Measurements from ENCODE around the gene PARD6A.
"Not testable (repeated sequence)": the region's sequence is repeated elsewhere in the genome, so short reads cannot be mapped to it uniquely, and the experiment has no call there.

Gene PARD6A

GRCh38 chr16:67667817-67668494, 7.2 kb downstream of the PARD6A start:
- DNase-seq = peak; percentile 75

DNA sequence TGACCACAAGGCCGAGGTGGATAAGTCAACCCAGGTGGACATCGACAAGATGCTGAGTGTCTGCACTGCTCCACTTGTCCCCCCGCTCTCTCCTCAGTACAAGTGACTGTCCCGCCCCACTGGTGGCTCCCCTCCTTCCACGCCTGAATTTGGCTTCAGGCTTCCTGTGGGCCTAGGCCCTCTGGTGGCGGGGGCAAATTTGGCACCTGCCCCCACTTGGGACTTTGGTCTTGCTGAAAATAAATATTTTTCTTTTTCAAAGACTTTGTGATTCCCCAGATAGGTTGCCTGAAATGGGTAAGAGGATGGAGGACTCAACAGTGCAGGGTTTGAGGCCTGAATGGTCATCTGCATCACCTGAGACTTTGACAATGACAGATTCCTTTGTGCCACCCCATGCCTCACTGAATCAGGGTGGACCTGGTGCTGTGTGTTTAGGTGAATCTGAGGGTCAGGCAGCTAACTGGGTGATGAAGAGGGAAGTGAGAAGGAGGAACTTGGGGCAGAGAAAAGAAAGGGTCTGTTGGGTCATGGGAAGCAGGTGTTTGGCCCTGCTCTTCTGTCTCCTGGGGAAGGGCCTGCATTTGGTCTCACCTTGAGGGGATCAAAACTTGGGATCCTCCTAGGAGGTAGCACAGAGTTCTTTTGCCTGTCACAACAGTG, 7.9 kb downstream of the PARD6A start:
- DNase-seq = no peak

- DNase-seq = no peak
These were observed 8.8 kb downstream of the PARD6A start for GRCh38 chr16:67669499-67670101.

DNA sequence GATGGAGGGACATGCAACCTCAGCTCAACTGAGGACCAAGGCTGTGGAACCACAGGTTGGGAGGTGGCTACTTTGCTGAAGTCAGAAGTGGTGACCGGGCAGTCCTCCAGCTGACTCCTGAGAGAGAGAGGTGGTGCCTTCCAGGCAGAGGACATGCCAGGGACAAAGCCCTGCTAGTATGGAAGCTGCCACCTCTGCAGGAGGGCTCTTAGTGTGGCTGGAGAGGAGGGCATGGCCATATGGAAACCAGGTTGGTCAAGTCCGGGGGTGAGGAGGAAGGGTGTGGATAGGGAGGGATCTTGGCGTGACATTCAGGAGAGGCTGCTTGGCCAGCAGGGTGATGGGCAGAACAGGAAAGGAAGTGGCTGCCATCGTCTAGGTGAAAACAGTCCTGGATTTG, 11.5 kb downstream of the PARD6A start:
- DNase-seq = no peak

GRCh38 chr16:67672739-67673662, 12.2 kb downstream of the PARD6A start:
- DNase-seq = peak; percentile 43

- DNase-seq = peak; percentile 74
These were observed 13.2 kb downstream of the PARD6A start for GRCh38 chr16:67673712-67674580.

DNA sequence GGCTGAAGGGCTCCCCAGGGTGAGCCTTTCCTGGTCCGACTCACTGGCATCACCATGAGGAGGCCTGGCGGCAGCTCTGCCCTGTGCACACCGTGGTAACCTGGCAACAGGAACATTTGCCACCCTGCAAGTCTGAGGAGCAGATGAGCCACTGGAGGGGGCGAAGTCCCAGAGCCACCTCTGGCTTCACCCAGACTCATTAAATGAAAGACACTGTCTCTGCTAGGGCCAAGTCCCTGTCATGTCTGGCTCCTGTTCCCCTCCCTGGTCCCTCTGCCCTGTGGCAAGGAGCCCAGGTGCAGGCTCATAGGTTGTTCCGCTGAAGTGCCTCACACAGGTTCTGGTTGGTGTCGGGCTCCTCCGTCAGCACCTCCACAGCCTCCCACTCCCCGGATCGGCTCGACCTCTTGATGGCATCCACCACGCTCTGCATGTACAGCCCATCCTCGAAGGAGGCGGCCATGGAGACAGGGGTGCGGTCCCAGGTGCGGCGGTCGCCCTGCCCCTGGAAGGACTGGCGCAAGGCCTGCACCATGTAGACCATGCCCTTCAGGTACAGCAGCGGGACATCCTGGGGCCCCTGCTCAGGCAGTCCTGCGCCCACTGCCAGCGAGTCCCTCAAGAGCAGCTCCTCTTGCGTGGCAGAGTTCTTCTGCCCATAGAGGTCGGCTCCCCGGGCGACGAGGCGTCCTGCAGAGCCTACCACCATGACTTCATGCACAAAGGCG, 14.3 kb downstream of the PARD6A start:
- DNase-seq = no peak

GRCh38 chr16:67675579-67675935, 14.8 kb downstream of the PARD6A start:
- no peak for DNase-seq

- no peak for DNase-seq
These were observed 15.2 kb downstream of the PARD6A start for GRCh38 chr16:67675999-67676398.

GRCh38 chr16:67676516-67676915, 15.8 kb downstream of the PARD6A start:
- no peak for DNase-seq

GRCh38 chr16:67676939-67677338, 16.2 kb downstream of the PARD6A start:
- no peak for DNase-seq

GRCh38 chr16:67677712-67678111, 17.0 kb downstream of the PARD6A start:
- no peak for DNase-seq

DNA sequence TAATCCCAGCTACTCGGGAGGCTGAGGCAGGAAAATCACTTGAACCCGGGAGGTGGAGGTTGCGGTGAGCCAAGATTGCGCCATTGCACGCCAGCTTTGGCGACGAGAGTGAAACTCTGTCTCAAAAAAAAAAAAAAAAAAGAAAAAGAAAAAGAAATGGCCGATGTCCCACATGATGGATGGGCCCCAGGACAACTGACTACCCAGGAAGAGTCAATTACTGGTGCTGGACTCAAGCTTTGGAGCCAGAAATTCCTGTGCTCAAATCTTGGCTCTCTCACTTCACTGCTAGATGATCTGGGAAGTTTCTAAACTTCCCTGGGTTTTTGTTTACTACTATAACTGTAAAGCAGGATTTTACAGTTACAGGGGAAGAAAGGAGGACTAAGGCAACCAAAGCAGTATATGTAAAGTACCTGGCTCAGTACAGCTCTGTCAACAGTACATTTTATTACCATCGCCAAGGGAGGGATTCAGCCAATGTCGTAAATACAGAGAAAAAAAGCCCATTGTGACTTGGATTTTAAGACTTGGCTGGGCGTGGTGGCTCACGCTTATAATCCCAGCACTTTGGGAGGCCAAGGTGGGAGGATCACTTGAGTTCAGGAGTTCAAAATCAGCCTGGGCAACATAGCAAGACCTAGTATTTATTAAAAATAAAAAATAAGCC, 17.7 kb downstream of the PARD6A start:
- DNase-seq = no peak

- DNase-seq = no peak
These were observed 19.5 kb downstream of the PARD6A start for GRCh38 chr16:67679935-67680897.

DNA sequence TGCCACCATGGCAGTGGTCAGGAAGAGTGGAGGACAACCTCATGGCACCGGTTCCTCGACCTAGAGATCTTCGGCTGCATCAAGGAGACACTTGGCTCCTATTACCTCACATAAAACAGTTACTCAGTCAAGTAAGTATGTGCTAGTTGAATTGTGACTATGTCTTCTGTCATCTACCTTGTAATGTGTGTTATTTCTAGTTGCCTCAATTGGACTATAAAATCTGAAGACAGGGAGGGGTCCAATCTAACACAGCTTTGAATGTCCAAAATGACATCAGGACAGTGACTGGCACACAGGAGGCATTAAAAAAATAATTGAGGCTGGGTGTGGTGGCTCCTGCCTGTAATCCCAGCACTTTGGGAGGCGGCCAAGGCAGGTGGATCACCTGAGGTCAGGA, 23.0 kb downstream of the PARD6A start:
- DNase-seq = no peak

DNA sequence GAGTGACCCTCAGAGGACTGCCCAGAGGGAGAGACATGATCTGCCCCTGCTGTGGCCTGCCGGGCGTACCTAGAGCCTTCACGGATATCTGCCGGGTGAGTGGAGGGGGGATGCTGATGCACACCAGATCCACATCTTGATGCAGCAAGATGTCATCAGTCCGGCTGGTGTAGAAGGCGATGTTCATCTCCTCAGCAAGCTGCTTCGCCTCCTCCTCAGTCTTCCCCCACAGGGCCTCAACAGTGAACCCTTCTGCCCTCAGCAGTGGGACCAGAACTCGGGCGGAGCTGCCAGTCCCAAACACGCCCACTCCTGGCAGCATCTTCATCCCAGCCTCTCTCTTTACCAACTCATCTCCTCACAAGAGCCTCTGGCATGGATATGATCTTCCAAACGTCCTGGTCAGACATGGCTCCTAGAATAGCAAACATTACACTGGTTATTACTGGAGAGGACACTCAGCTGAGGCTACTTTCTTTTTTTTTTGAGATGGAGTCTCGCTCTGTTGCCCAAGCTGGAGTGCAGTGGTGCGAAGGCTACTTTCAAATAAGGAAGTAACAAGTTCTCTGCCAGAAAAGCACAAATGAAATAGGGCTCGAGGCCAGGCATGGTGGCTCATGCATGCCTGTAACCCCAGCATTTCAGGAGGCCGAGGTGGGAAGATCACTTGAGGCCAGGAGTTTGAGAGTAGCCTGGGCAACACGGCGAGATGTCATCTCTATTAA, 24.8 kb downstream of the PARD6A start:
- DNase-seq = no peak

DNA sequence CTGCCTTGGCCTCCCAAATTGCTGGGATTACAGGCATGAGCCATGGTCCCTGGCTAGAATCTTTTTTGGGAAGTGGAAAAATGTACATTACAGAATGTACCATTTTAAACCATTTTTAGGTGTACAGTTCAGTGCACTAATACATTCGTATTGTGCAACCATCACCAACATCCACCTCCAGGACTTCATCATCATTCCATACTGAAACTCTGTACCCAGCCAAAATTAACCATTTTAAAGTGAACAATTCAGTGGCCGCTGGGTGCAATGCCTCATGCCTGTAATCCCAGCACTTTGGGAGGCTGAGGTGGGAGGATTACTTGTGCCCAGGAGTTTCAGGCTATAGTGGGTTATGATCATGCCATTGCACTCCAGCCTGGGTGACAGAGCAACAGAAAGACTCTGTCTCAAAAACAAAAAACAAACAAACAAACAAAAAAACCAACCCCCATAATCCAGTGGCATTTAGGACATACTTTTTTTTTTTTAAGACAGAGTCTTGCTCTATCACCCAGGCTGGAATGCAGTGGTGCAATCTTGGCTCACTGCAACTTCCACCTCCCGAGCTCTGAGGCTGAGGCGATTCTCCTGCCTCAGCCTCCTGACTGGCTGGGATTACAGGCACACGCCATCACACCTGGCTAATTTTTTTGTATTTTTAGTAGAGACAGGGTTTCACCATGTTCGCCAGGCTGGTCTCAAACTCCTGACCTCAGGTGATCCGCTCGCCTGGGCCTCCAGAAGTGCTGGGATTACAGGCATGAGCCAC, 32.9 kb downstream of the PARD6A start:
- DNase-seq = not testable (repeated sequence)

- no peak for DNase-seq
These were observed 33.9 kb downstream of the PARD6A start for GRCh38 chr16:67694611-67695010.
